Spleen (tissue), 11 donors: Measurements from ENCODE around the gene HACD4. TPM values are rescaled to one million over a fixed set of nuclear protein-coding genes. Genes with fewer than 3 reads are reported as not detected.

ENCODE experiments used
- DNase-seq: peaks from one replicate; pipeline ENCODE4 v3.0.0-alpha.2; 2020
- H3K27ac ChIP-seq, 8 donors: fragments of 200-600 bp; sonication (generic) in 7 of 8; 1 replicate in 4 of 8; 2 replicates in 4 of 8; pipeline versions ENCODE4 v1.5.0 to v1.8.0; 2016 to 2021; ENCODE audit warnings: inconsistent platforms in 4 of 8, mild to moderate bottlenecking in 4 of 8, moderate library complexity in 1 of 8
- H3K27me3 ChIP-seq, 7 donors: fragments of 200-600 bp; sonication (generic) in 6 of 7; replicated peaks in 1 of 7; 1 replicate in 4 of 7; 2 replicates in 3 of 7; pipeline versions ENCODE4 v1.5.0 to v1.8.0; 2016 to 2021; ENCODE audit warnings: inconsistent platforms in 3 of 7, mild to moderate bottlenecking in 1 of 7
- H3K36me3 ChIP-seq, 6 donors: fragments of 200-600 bp; sonication (generic) in 5 of 6; 1 replicate in 4 of 6; 2 replicates in 2 of 6; pipeline versions ENCODE4 v1.5.0 to v1.8.0; 2016 to 2021; ENCODE audit warnings: inconsistent platforms in 2 of 6
- H3K4me1 ChIP-seq, 6 donors: fragments of 200-600 bp; sonication (generic) in 5 of 6; 1 replicate in 3 of 6; 2 replicates in 3 of 6; pipeline versions ENCODE4 v1.5.0 to v1.8.0; 2016 to 2021; ENCODE audit warnings: inconsistent platforms in 3 of 6
- H3K4me3 ChIP-seq, 8 donors: fragments of 200-600 bp; sonication (generic) in 7 of 8; 1 replicate in 4 of 8; 2 replicates in 4 of 8; pipeline versions ENCODE4 v1.5.0 to v1.8.0; 2016 to 2021; ENCODE audit warnings: inconsistent platforms in 4 of 8, mild to moderate bottlenecking in 4 of 8, moderate library complexity in 2 of 8
- H3K9me3 ChIP-seq, 8 donors: fragments of 200-600 bp; sonication (generic) in 7 of 8; 1 replicate in 4 of 8; 2 replicates in 4 of 8; pipeline versions ENCODE4 v1.5.0 to v1.8.0; 2016 to 2021; ENCODE audit warnings: inconsistent platforms in 4 of 8
- CTCF ChIP-seq, 11 experiments: fragments of 200-600 bp in 7 of 11; fragments of 450-650 bp in 4 of 11; sonication (generic) in 4 of 11; IDR thresholded peaks in 8 of 11; conservative IDR thresholded peaks in 3 of 11; 1 replicate in 7 of 11; 2 replicates in 4 of 11; pipeline versions ENCODE4 v1.4.0 to v1.8.0; 2016 to 2021; ENCODE audit warnings: antibody characterized with exemption in 11 of 11, inconsistent platforms in 4 of 11, mild to moderate bottlenecking in 1 of 11
- POLR2A ChIP-seq, 3 donors: fragments of 450-650 bp; IDR thresholded peaks; one replicate each; pipeline ENCODE4 v1.5.1; 2017; ENCODE audit warnings: antibody characterized with exemption in 3 of 3, mild to moderate bottlenecking in 1 of 3
- POLR2AphosphoS5 ChIP-seq, 3 donors: sonication (generic); formaldehyde crosslinking; IDR thresholded peaks; one replicate each; pipeline ENCODE4 v1.5.1; 2017; ENCODE audit warnings: antibody characterized with exemption in 3 of 3
- WGBS, 5 donors: extraction: QIAGEN DNeasy Blood & Tissue Kit in 3 of 5; methylation state at CpG; one replicate each; pipeline versions ENCODE4 v1.1.5 to v1.1.7; 2013 to 2018; 5-methylcytosine and 5-hydroxymethylcytosine counted together
- intact Hi-C: fragments of 100-400 bp; cut with DNase I; formaldehyde crosslinking; loops from one replicate; pipeline ENCODE4 v1.15.0; 2023; ENCODE audit warnings: low total_unique reads
- polyA plus RNA-seq, 3 donors: library from polyadenylated mRNA; stranded (reverse); fragments of 200-250 nt; gene quantifications; one replicate each; pipeline ENCODE4 v1.2.1, GENCODE V29; 2013
- total RNA-seq, 7 donors: library from RNA; depleted of rRNA in 3 of 7; stranded (reverse); fragments of >200 nt in 3 of 7; fragmentation: NEBNext Ultra II Directional in 4 of 7; extraction: Animal tissue kit (Norgen Biotek cat#: 25700) in 4 of 7; gene quantifications; one replicate each; pipeline versions ENCODE4 v1.1.0 to v1.2.1, GENCODE V29; 2016 to 2021
- donor health status: healthy with polysubstance abuse.
- donor health status: DM: no; HTN: no; CAD: no; lungs with moderate emphysema.
- donor health status: DM: no; HTN: no; CAD: no.
- donor health status: Bipolar disorder and iron deficiency.
- donor health status: healthy.
- donor health status: DM: no; HTN: no; CAD: no.
- donor health status: DM: yes; HTN: yes; CAD: no.

The HACD4 gene
- total and polyA plus RNA-seq, 10 donors, result 1.6 to 18.0 (median 7.0) TPM

- DNase-seq, result no peak
- Histone ChIP-seq H3K27ac (no peak overlapping the region), H3K36me3 (peaks cover 0 to 23% (median 5%) of the 10 kb centered on the region in 6 donors), H3K9me3 (peaks cover 0 to 4% (median 0%) of the 10 kb centered on the region in 8 donors), H3K4me3 (no peak overlapping the region), H3K4me1 (peaks cover 0 to 53% (median 28%) of the 10 kb centered on the region in 6 donors), H3K27me3 (peaks cover 0 to 11% (median 0%) of the 10 kb centered on the region in 7 donors)
- intact Hi-C loops, result no loop called here
- no peak for TF ChIP-seq POLR2AphosphoS5 (IDR thresholded peaks at IDR 0.05)
- no peak for TF ChIP-seq CTCF (IDR thresholded peaks at IDR 0.05 in 8 of 11, conservative IDR thresholded peaks at IDR 0.05 in 3 of 11)
- TF ChIP-seq POLR2A (IDR thresholded peaks at IDR 0.05), result no peak
- 82 to 94% (median 92%) methylated on average over 4 of the region's 4 CpGs for WGBS, 5 donors
Measured at GRCh38 chr9:21027295-21027694, 4.1 kb downstream of the HACD4 start.

- no peak overlapping the region for H3K4me3 ChIP-seq
- intact Hi-C loops, result no loop called here
- TF ChIP-seq POLR2A (IDR thresholded peaks at IDR 0.05), result no peak
- TF ChIP-seq POLR2AphosphoS5 (IDR thresholded peaks at IDR 0.05), result no peak
- no peak for TF ChIP-seq CTCF (IDR thresholded peaks at IDR 0.05 in 8 of 11, conservative IDR thresholded peaks at IDR 0.05 in 3 of 11)
Measured at GRCh38 chr9:21023861-21024260, 7.6 kb downstream of the HACD4 start.

GRCh38 chr9:21018177-21018576 lies 13.3 kb downstream of the HACD4 start:
- H3K27ac ChIP-seq, result no peak overlapping the region
- no peak overlapping the region for H3K4me3 ChIP-seq
- 89 to 97% (median 90%) methylated on average over 2 of the region's 2 CpGs for WGBS, 5 donors
- no peaks in the 10 kb centered on the region for H3K27me3 ChIP-seq
- no peak for TF ChIP-seq POLR2A (IDR thresholded peaks at IDR 0.05)
- H3K36me3 ChIP-seq, result peaks cover 0 to 47% (median 6%) of the 10 kb centered on the region in 6 donors
- H3K9me3 ChIP-seq, result peaks cover 0 to 5% (median 0%) of the 10 kb centered on the region in 8 donors
- no peak for DNase-seq
- intact Hi-C loops, result no loop called here
- H3K4me1 ChIP-seq, result peaks cover 0 to 7% (median 0%) of the 10 kb centered on the region in 6 donors

More at GRCh38 chr9:21023861-21024260, 7.6 kb downstream of the HACD4 start:
- H3K4me1 ChIP-seq, result peaks cover 0 to 21% (median 8%) of the 10 kb centered on the region in 6 donors
- H3K9me3 ChIP-seq, result peaks cover 0 to 5% (median 0%) of the 10 kb centered on the region in 8 donors
- peak overlapping the region in 6 of 8 donors; percentile 2 to 79 (median 61) for H3K27ac ChIP-seq
- 37 to 69% (median 59%) methylated on average over 2 of the region's 2 CpGs for WGBS, 5 donors
- DNase-seq, result no peak
- no peaks in the 10 kb centered on the region for H3K27me3 ChIP-seq
- peaks cover 0 to 23% (median 5%) of the 10 kb centered on the region in 6 donors for H3K36me3 ChIP-seq

- TF ChIP-seq POLR2AphosphoS5 (IDR thresholded peaks at IDR 0.05) (no peak), CTCF (IDR thresholded peaks at IDR 0.05 in 8 of 11, conservative IDR thresholded peaks at IDR 0.05 in 3 of 11) (no peak), POLR2A (IDR thresholded peaks at IDR 0.05) (no peak)
- WGBS, 5 donors, result 76 to 92% (median 81%) methylated on average over 2 of the region's 2 CpGs
- intact Hi-C loops, result no loop called here
Measured at GRCh38 chr9:21016701-21017491, 14.5 kb downstream of the HACD4 start.

More at GRCh38 chr9:21016701-21017491, 14.5 kb downstream of the HACD4 start:
- Histone ChIP-seq H3K4me3 (no peak overlapping the region), H3K4me1 (peaks cover 0 to 7% (median 0%) of the 10 kb centered on the region in 6 donors), H3K27ac (no peak overlapping the region), H3K9me3 (peaks cover 0 to under 1% (median 0%) of the 10 kb centered on the region in 8 donors), H3K36me3 (peaks cover 0 to 57% (median 6%) of the 10 kb centered on the region in 6 donors), H3K27me3 (no peaks in the 10 kb centered on the region)
- DNase-seq, result no peak
